ENCODE measurements around the gene TSEN15. TPM values are rescaled to one million over a fixed set of nuclear protein-coding genes. Genes with fewer than 3 reads are reported as not detected.

TSEN15 gene
- total RNA-seq, 4 donors from 2014 or later: 45.8 to 63.3 (median 60.1) TPM

- peak overlapping the region in 1 of 3 donors; percentile 6 for H3K27ac ChIP-seq
- TF ChIP-seq POLR2A (IDR thresholded peaks at IDR 0.05) (no peak), CTCF (IDR thresholded peaks at IDR 0.05) (no peak)
- no peak for DNase-seq
- no peaks in the 10 kb centered on the region for H3K36me3 ChIP-seq
- peaks cover 28 to 33% of the 10 kb centered on the region in 2 donors for H3K4me1 ChIP-seq
- no peaks in the 10 kb centered on the region for H3K9me3 ChIP-seq
- H3K27me3 ChIP-seq: no peaks in the 10 kb centered on the region
- no peak overlapping the region for H3K4me3 ChIP-seq (replicated peaks in 1 of 3)
- intact Hi-C loops (cut with DNase I): no loop called here
Observed at GRCh38 chr1:184023171-184023570, 28.4 kb upstream of the TSEN15 start.

- Histone ChIP-seq H3K27me3 (no peaks in the 10 kb centered on the region), H3K4me3 (replicated peaks in 1 of 3) (no peak overlapping the region), H3K4me1 (peaks cover 20 to 22% of the 10 kb centered on the region in 2 donors), H3K9me3 (no peaks in the 10 kb centered on the region), H3K27ac (no peak overlapping the region), H3K36me3 (no peaks in the 10 kb centered on the region)
- no peak for TF ChIP-seq CTCF (IDR thresholded peaks at IDR 0.05)
- TF ChIP-seq POLR2A (IDR thresholded peaks at IDR 0.05): no peak
- intact Hi-C loops (cut with DNase I): no loop called here
- DNase-seq: no peak
- WGBS, 2 donors: 68 to 81% methylated on average over 1 of the region's 1 CpG
Observed at GRCh38 chr1:184025242-184025675, 26.3 kb upstream of the TSEN15 start.

GRCh38 chr1:184027826-184028695 lies 23.5 kb upstream of the TSEN15 start:
- Histone ChIP-seq H3K36me3 (no peaks in the 10 kb centered on the region), H3K27ac (no peak overlapping the region), H3K27me3 (no peaks in the 10 kb centered on the region), H3K9me3 (no peaks in the 10 kb centered on the region), H3K4me3 (replicated peaks in 1 of 3) (no peak overlapping the region), H3K4me1 (no peaks in the 10 kb centered on the region)
- no peak for DNase-seq
- WGBS, 2 donors: 75 to 84% methylated on average over 6 of the region's 6 CpGs
- intact Hi-C loops (cut with DNase I): no loop called here
- no peak for TF ChIP-seq POLR2A (IDR thresholded peaks at IDR 0.05)
- TF ChIP-seq CTCF (IDR thresholded peaks at IDR 0.05): no peak

- no peak overlapping the region for H3K4me3 ChIP-seq (replicated peaks in 1 of 3)
- H3K27ac ChIP-seq: no peak overlapping the region
- TF ChIP-seq POLR2A (IDR thresholded peaks at IDR 0.05): no peak
- TF ChIP-seq CTCF (IDR thresholded peaks at IDR 0.05): no peak
- H3K36me3 ChIP-seq: no peaks in the 10 kb centered on the region
- no peaks in the 10 kb centered on the region for H3K9me3 ChIP-seq
- H3K27me3 ChIP-seq: no peaks in the 10 kb centered on the region
- 81 to 89% methylated on average over 5 of the region's 5 CpGs for WGBS, 2 donors
- DNase-seq: no peak
- H3K4me1 ChIP-seq: no peaks in the 10 kb centered on the region
- intact Hi-C loops (cut with DNase I): no loop called here
Observed at GRCh38 chr1:184028854-184029623, 22.5 kb upstream of the TSEN15 start.
